ENCODE data around the gene DNAJC9. TPM values are rescaled to one million over a fixed set of nuclear protein-coding genes. Genes with fewer than 3 reads are reported as not detected.
A peak's percentile ranks its signal among the peaks of the same experiment; 100 is the strongest.

The DNAJC9 gene
- total and polyA plus RNA-seq, 9 donors, result 13.3 to 24.3 (median 16.4) TPM

DNA sequence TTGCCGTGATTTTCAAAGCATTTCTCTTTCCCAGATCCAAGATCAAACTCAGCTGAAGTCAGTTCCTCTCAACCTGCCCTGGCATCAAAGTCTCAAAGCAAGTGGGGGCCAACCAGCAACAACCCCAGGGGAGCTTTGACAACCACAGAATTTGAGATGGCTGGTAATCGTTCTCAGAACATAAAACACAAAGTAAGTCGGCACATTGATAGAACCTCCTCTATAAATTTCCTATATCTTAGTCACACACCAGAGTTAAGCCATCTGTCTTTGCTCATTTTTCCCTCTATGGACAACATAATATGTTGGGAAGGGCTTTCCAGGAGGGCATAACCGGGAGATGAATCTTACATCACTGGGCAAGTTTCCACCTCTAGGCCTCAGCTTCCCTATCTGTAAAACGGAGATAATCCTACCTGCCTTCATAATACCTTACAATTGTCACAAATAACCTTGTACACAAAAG is 1.2 kb upstream of the DNAJC9 start:
- intact Hi-C loops (cut with DNase I), result no loop called here
- Histone ChIP-seq H3K4me1 (ENCODE audit: insufficient read depth) (peaks cover 5% of the 10 kb centered on the region), H3K9me3 (no peaks in the 10 kb centered on the region), H3K27ac (no peak overlapping the region), H3K4me3 (no peak overlapping the region), H3K36me3 (no peaks in the 10 kb centered on the region), H3K27me3 (no peaks in the 10 kb centered on the region)
- TF ChIP-seq POLR2A (IDR thresholded peaks at IDR 0.05) (no peak), CTCF (IDR thresholded peaks at IDR 0.05) (no peak), EP300 (IDR thresholded peaks at IDR 0.05) (no peak)
- no peak for DNase-seq
- WGBS, 3 donors, result 52 to 68% (median 56%) methylated on average over 5 of the region's 5 CpGs

DNA sequence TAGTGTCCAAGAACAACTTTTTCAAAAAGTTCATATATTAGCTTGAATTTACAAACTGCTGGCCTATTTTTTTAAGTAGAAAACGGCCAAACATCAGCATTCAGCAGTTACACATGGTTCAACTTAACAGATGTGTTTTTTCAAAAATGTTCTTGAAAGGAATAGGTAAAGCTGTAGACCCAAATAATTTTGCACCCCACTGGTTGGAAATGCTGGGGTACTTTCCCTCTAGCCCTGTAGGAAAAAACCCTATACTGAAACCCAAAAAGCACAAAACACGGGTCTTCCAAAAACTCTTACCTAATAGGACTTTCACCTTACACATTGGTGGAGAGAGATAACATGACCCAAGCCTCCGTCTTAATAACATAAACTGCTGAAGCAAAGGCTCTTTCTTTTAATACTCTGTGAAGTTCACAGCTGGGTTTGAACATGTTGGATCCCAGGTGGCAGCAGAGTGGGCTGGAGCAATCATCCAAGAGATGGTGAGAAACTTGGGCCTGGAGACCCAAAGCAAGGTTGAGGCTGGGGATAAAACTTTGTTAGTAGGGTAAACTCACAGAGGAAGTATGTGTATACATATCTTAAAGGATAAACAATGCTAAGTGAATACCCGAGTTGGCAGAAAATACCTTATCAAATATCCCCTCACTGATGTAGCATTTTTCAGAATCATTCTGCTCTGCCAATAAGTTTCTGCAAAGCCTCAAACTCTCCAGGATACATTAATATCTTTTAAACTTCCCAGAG is 629 bp upstream of the DNAJC9 start:
- H3K4me1 ChIP-seq (ENCODE audit: insufficient read depth), result peaks cover 5% of the 10 kb centered on the region
- H3K27me3 ChIP-seq, result no peaks in the 10 kb centered on the region
- intact Hi-C loops (cut with DNase I), result no loop called here
- H3K27ac ChIP-seq, result peak overlapping the region; percentile 58 to 68
- 14 to 29% (median 24%) methylated on average over 4 of the region's 4 CpGs for WGBS, 3 donors
- no peaks in the 10 kb centered on the region for H3K9me3 ChIP-seq
- no peak for DNase-seq
- peak overlapping the region; percentile 86 for H3K4me3 ChIP-seq
- H3K36me3 ChIP-seq, result no peaks in the 10 kb centered on the region
- TF ChIP-seq POLR2A (IDR thresholded peaks at IDR 0.05) (no peak), EP300 (IDR thresholded peaks at IDR 0.05) (no peak), CTCF (IDR thresholded peaks at IDR 0.05) (no peak)

GRCh38 chr10:73246322-73246645 is 771 bp downstream of the DNAJC9 start:
- Histone ChIP-seq H3K27ac (peak overlapping the region in 1 of 2 donors; percentile 58), H3K27me3 (no peaks in the 10 kb centered on the region), H3K36me3 (no peaks in the 10 kb centered on the region), H3K4me1 (ENCODE audit: insufficient read depth) (no peaks in the 10 kb centered on the region), H3K4me3 (peak overlapping the region; percentile 86), H3K9me3 (no peaks in the 10 kb centered on the region)
- no peak for DNase-seq
- WGBS, 3 donors, result 1 to 2% (median 2%) methylated on average over 8 of the region's 8 CpGs
- intact Hi-C loops (cut with DNase I), result no loop called here
- no peak for TF ChIP-seq EP300 (IDR thresholded peaks at IDR 0.05)
- no peak for TF ChIP-seq POLR2A (IDR thresholded peaks at IDR 0.05)
- TF ChIP-seq CTCF (IDR thresholded peaks at IDR 0.05), result no peak

DNA sequence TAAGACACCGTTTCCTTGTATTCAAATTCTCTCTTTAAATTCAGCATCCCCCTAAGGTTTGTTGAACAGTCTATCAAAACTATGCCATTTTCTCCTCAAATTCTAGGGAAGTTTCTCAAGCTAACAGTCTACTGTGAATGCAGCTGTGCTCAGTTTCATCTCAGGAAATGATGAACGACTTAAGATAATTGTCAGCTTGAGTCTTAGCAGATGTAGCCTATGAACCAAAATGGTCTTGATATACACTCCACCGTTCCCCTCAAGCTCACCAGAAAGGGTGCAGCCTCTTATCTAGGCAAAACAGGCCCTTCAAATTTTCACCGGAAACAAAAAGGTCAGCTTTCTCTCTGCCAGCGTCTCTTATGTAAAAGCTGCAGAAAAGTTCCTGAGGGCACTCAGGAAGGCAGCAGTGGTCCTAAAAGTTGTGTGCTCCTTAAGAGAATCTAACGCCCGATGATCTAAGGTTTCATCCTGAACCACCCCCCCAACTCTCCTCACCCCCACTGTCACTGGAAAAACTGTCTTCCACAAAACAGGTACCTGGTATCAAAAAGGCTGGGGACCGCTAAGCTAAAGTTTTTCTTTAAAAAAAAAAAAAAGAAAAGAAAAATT is 2.1 kb downstream of the DNAJC9 start:
- no peak for DNase-seq
- Histone ChIP-seq H3K9me3 (no peaks in the 10 kb centered on the region), H3K27me3 (no peaks in the 10 kb centered on the region), H3K27ac (no peak overlapping the region), H3K4me3 (no peak overlapping the region), H3K36me3 (no peaks in the 10 kb centered on the region), H3K4me1 (ENCODE audit: insufficient read depth) (no peaks in the 10 kb centered on the region)
- no peak for TF ChIP-seq CTCF (IDR thresholded peaks at IDR 0.05)
- TF ChIP-seq POLR2A (IDR thresholded peaks at IDR 0.05), result no peak
- no peak for TF ChIP-seq EP300 (IDR thresholded peaks at IDR 0.05)
- 32 to 49% (median 37%) methylated on average over 8 of the region's 8 CpGs for WGBS, 3 donors
- intact Hi-C loops (cut with DNase I), result no loop called here

Data from ovary (tissue), 9 donors.